ENCODE data around the gene OR52A1. TPM values are rescaled to one million over a fixed set of nuclear protein-coding genes. Genes with fewer than 3 reads are reported as not detected.

OR52A1 gene
- not detected for total RNA-seq (2013)
- polyA plus RNA-seq: not detected
- polyA minus RNA-seq: not detected in 2 replicates
- total RNA-seq: 0 to 2.0 (median 0.04) reads per million in 11 experiments

GRCh38 chr11:5154657-5155056 lies at the start of gene OR52A1:
Gene OR52A1, minus strand, starts transcription at chr11:5154757. Its CDS starts 2,388 bp downstream, at chr11:5152369.
- Histone ChIP-seq H4K20me1 (ENCODE audit: insufficient read depth, low read length) (no peaks in the 10 kb centered on the region), H3K27ac (ENCODE audit: low read depth in 1 of 2, low read length in 2 of 2) (no peak within 1 kb of the TSS), H3K79me2 (ENCODE audit: insufficient read depth, low read length) (no peaks in the 10 kb centered on the region), H2AFZ (ENCODE audit: insufficient read depth, low read depth, low read length, poor library complexity, severe bottlenecking) (no peak within 1 kb of the TSS), H3K27me3 (ENCODE audit: control insufficient read depth in 2 of 2, insufficient read depth in 2 of 2, low read length in 2 of 2) (no peaks in the 10 kb centered on the region), H3K4me1 (ENCODE audit: control insufficient read depth in 1 of 2, insufficient read depth in 2 of 2, low read length in 2 of 2) (no peaks in the 10 kb centered on the region), H3K36me3 (replicated peaks in 1 of 2; ENCODE audit: control insufficient read depth in 1 of 2, insufficient read depth in 2 of 2, low read length in 2 of 2) (no peaks in the 10 kb centered on the region), H3K9me3 (replicated peaks in 1 of 2; ENCODE audit: control insufficient read depth in 1 of 2, insufficient read depth in 1 of 2, low read length in 2 of 2) (no peaks in the 10 kb centered on the region), H3K4me2 (replicated peaks; ENCODE audit: extremely low read depth, low read length, poor library complexity, severe bottlenecking) (no peak within 1 kb of the TSS), H3K9ac (ENCODE audit: insufficient read depth, low read length, poor library complexity, severe bottlenecking) (no peak within 1 kb of the TSS), H3K4me3 (replicated peaks in 1 of 3; ENCODE audit: low read depth in 2 of 3, low read length in 3 of 3) (no peak within 1 kb of the TSS)
- H3K9me3 Mint-ChIP-seq: peaks cover 0 to 4% (median 0%) of the 10 kb centered on the region in 7 donors
- no peak for TF ChIP-seq CTCF (IDR thresholded peaks at IDR 0.05)
- H3K27ac Mint-ChIP-seq: no peak within 1 kb of the TSS
- intact Hi-C loops (cut with micrococcal nuclease): loop anchor here in 1 of 2 donors (10.0 kb wide), 1 partner anchor 60 kb away; no protein-coding TSS in a partner anchor
- H3K27me3 Mint-ChIP-seq (ENCODE audit: low read depth in 3 of 3): peaks cover 0 to 1% (median 0%) of the 10 kb centered on the region in 3 donors
- WGBS (ENCODE audit: insufficient coverage): 100% methylated on average over 1 of the region's 3 CpGs
- no peak for DNase-seq
- no peak within 1 kb of the TSS for H3K4me3 Mint-ChIP-seq
- H3K36me3 Mint-ChIP-seq: no peaks in the 10 kb centered on the region
- no peaks in the 10 kb centered on the region for H3K4me1 Mint-ChIP-seq

- Mint-ChIP-seq H3K27me3 (ENCODE audit: low read depth in 3 of 3) (peaks cover 0 to 3% (median 3%) of the 10 kb centered on the region in 3 donors), H3K9me3 (no peaks in the 10 kb centered on the region), H3K36me3 (no peaks in the 10 kb centered on the region), H3K27ac (no peak overlapping the region), H3K4me1 (no peaks in the 10 kb centered on the region), H3K4me3 (no peak overlapping the region)
- no CpG with 5 or more reads among the region's 2 CpGs for WGBS (ENCODE audit: insufficient coverage)
- Histone ChIP-seq H3K79me2 (ENCODE audit: insufficient read depth, low read length) (no peaks in the 10 kb centered on the region), H3K4me1 (ENCODE audit: control insufficient read depth in 1 of 2, insufficient read depth in 2 of 2, low read length in 2 of 2) (no peaks in the 10 kb centered on the region), H3K27me3 (ENCODE audit: control insufficient read depth in 2 of 2, insufficient read depth in 2 of 2, low read length in 2 of 2) (no peaks in the 10 kb centered on the region), H3K27ac (ENCODE audit: low read depth in 1 of 2, low read length in 2 of 2) (no peak overlapping the region), H3K36me3 (replicated peaks in 1 of 2; ENCODE audit: control insufficient read depth in 1 of 2, insufficient read depth in 2 of 2, low read length in 2 of 2) (no peaks in the 10 kb centered on the region), H3K9ac (ENCODE audit: insufficient read depth, low read length, poor library complexity, severe bottlenecking) (no peak overlapping the region), H2AFZ (ENCODE audit: insufficient read depth, low read depth, low read length, poor library complexity, severe bottlenecking) (no peak overlapping the region), H3K4me3 (replicated peaks in 1 of 3; ENCODE audit: low read depth in 2 of 3, low read length in 3 of 3) (no peak overlapping the region), H3K4me2 (replicated peaks; ENCODE audit: extremely low read depth, low read length, poor library complexity, severe bottlenecking) (no peak overlapping the region), H4K20me1 (ENCODE audit: insufficient read depth, low read length) (no peaks in the 10 kb centered on the region), H3K9me3 (replicated peaks in 1 of 2; ENCODE audit: control insufficient read depth in 1 of 2, insufficient read depth in 1 of 2, low read length in 2 of 2) (no peaks in the 10 kb centered on the region)
- DNase-seq: no peak
- no peak for TF ChIP-seq CTCF (IDR thresholded peaks at IDR 0.05)
- intact Hi-C loops (cut with micrococcal nuclease): no loop called here
Measured at GRCh38 chr11:5203366-5203765, 48.8 kb upstream of the OR52A1 start.

Measured in CD14-positive monocyte (primary cell).